ENCODE data around the gene NKX2-8. TPM values are rescaled to one million over a fixed set of nuclear protein-coding genes. Genes with fewer than 3 reads are reported as not detected.

NKX2-8 gene
- total RNA-seq, 3 donors from 2014 or later (not counting 1 experiment from before 2014, with no cell fraction given): not detected

- no peaks in the 10 kb centered on the region for H3K9me3 ChIP-seq (ENCODE audit: control insufficient read depth, insufficient read depth, low read length)
- ATAC-seq: no peak
- H3K4me3 ChIP-seq (ENCODE audit: low read length): no peak overlapping the region
- H3K36me3 Mint-ChIP-seq: no peaks in the 10 kb centered on the region
- H3K27ac Mint-ChIP-seq: no peak overlapping the region
- WGBS (ENCODE audit: insufficient coverage): 19% methylated on average over 3 of the region's 3 CpGs
- DNase-seq: no peak
- H3K36me3 ChIP-seq (ENCODE audit: control insufficient read depth, insufficient read depth, low read length): no peaks in the 10 kb centered on the region
- intact Hi-C loops (cut with micrococcal nuclease): no loop called here
- TF ChIP-seq CTCF (IDR thresholded peaks at IDR 0.05): no peak
- H3K27me3 ChIP-seq (ENCODE audit: control insufficient read depth, insufficient read depth, low read length): no peaks in the 10 kb centered on the region
- no peak overlapping the region for H3K27ac ChIP-seq (ENCODE audit: low read length)
- H3K4me1 Mint-ChIP-seq: no peaks in the 10 kb centered on the region
- H3K9me3 Mint-ChIP-seq: no peaks in the 10 kb centered on the region
- no peaks in the 10 kb centered on the region for H3K4me1 ChIP-seq (ENCODE audit: control insufficient read depth, insufficient read depth, low read length)
- no peak overlapping the region for H3K4me3 Mint-ChIP-seq
- peaks cover 7 to 14% of the 10 kb centered on the region in 2 donors for H3K27me3 Mint-ChIP-seq (ENCODE audit: low read depth in 2 of 2)
Observed at GRCh38 chr14:36600431-36600830, 18.0 kb upstream of the NKX2-8 start.

GRCh38 chr14:36591482-36591881, 9.1 kb upstream of the NKX2-8 start:
- Histone ChIP-seq H3K4me3 (ENCODE audit: low read length) (no peak overlapping the region), H3K4me1 (ENCODE audit: control insufficient read depth, insufficient read depth, low read length) (no peaks in the 10 kb centered on the region), H3K27me3 (ENCODE audit: control insufficient read depth, insufficient read depth, low read length) (peaks cover 7% of the 10 kb centered on the region), H3K27ac (ENCODE audit: low read length) (no peak overlapping the region), H3K36me3 (ENCODE audit: control insufficient read depth, insufficient read depth, low read length) (no peaks in the 10 kb centered on the region), H3K9me3 (ENCODE audit: control insufficient read depth, insufficient read depth, low read length) (no peaks in the 10 kb centered on the region)
- Mint-ChIP-seq H3K27ac (no peak overlapping the region), H3K4me3 (no peak overlapping the region), H3K4me1 (no peaks in the 10 kb centered on the region), H3K9me3 (no peaks in the 10 kb centered on the region), H3K36me3 (no peaks in the 10 kb centered on the region), H3K27me3 (ENCODE audit: low read depth in 2 of 2) (peaks cover 13 to 36% of the 10 kb centered on the region in 2 donors)
- intact Hi-C loops (cut with micrococcal nuclease): no loop called here
- ATAC-seq (no peak), DNase-seq (no peak)
- TF ChIP-seq CTCF (IDR thresholded peaks at IDR 0.05): no peak

GRCh38 chr14:36588788-36589187, 6.4 kb upstream of the NKX2-8 start:
- intact Hi-C loops (cut with micrococcal nuclease): no loop called here
- ATAC-seq (no peak), DNase-seq (no peak)
- Histone ChIP-seq H3K36me3 (ENCODE audit: control insufficient read depth, insufficient read depth, low read length) (no peaks in the 10 kb centered on the region), H3K4me3 (ENCODE audit: low read length) (no peak overlapping the region), H3K4me1 (ENCODE audit: control insufficient read depth, insufficient read depth, low read length) (no peaks in the 10 kb centered on the region), H3K27ac (ENCODE audit: low read length) (no peak overlapping the region), H3K27me3 (ENCODE audit: control insufficient read depth, insufficient read depth, low read length) (peaks cover 20% of the 10 kb centered on the region), H3K9me3 (ENCODE audit: control insufficient read depth, insufficient read depth, low read length) (no peaks in the 10 kb centered on the region)
- 6% methylated on average over 6 of the region's 7 CpGs for WGBS (ENCODE audit: insufficient coverage)
- Mint-ChIP-seq H3K27ac (no peak overlapping the region), H3K9me3 (no peaks in the 10 kb centered on the region), H3K4me1 (no peaks in the 10 kb centered on the region), H3K27me3 (ENCODE audit: low read depth in 2 of 2) (peaks cover 31 to 50% of the 10 kb centered on the region in 2 donors), H3K4me3 (no peak overlapping the region), H3K36me3 (no peaks in the 10 kb centered on the region)
- TF ChIP-seq CTCF (IDR thresholded peaks at IDR 0.05): no peak

GRCh38 chr14:36588119-36588518, 5.7 kb upstream of the NKX2-8 start:
- Histone ChIP-seq H3K4me3 (ENCODE audit: low read length) (no peak overlapping the region), H3K4me1 (ENCODE audit: control insufficient read depth, insufficient read depth, low read length) (no peaks in the 10 kb centered on the region), H3K27me3 (ENCODE audit: control insufficient read depth, insufficient read depth, low read length) (peaks cover 27% of the 10 kb centered on the region), H3K27ac (ENCODE audit: low read length) (no peak overlapping the region), H3K9me3 (ENCODE audit: control insufficient read depth, insufficient read depth, low read length) (no peaks in the 10 kb centered on the region), H3K36me3 (ENCODE audit: control insufficient read depth, insufficient read depth, low read length) (no peaks in the 10 kb centered on the region)
- Mint-ChIP-seq H3K27ac (no peak overlapping the region), H3K4me3 (no peak overlapping the region), H3K9me3 (no peaks in the 10 kb centered on the region), H3K4me1 (no peaks in the 10 kb centered on the region), H3K36me3 (no peaks in the 10 kb centered on the region), H3K27me3 (ENCODE audit: low read depth in 2 of 2) (peaks cover 30 to 51% of the 10 kb centered on the region in 2 donors)
- 9% methylated on average over 3 of the region's 5 CpGs for WGBS (ENCODE audit: insufficient coverage)
- no peak for DNase-seq
- no peak for ATAC-seq
- intact Hi-C loops (cut with micrococcal nuclease): no loop called here
- TF ChIP-seq CTCF (IDR thresholded peaks at IDR 0.05): no peak

Measured in natural killer cell (primary cell).